Brain microvascular endothelial cell (primary cell): ENCODE measurements around the gene RNLS.

ENCODE experiments used
- DNase-seq: peaks from one replicate; pipeline ENCODE4 v3.0.0-alpha.2; 2020
- H3K27ac ChIP-seq: fragments of 250-450 bp; sonication (Bioruptor Pico); 2 replicates; pipeline ENCODE4 v1.5.1; 2020; ENCODE audit warnings: mild to moderate bottlenecking, moderate library complexity
- H3K27me3 ChIP-seq: fragments of 250-450 bp; sonication (Bioruptor Pico); replicated peaks from 2 replicates; pipeline ENCODE4 v1.5.1; 2020; ENCODE audit warnings: mild to moderate bottlenecking
- H3K36me3 ChIP-seq: fragments of 250-450 bp; sonication (Bioruptor Pico); replicated peaks from 2 replicates; pipeline ENCODE4 v1.5.1; 2020; ENCODE audit warnings: mild to moderate bottlenecking
- H3K4me3 ChIP-seq: 2 replicates; pipeline ENCODE4 v1.5.1; 2011; ENCODE audit warnings: low read depth, mild to moderate bottlenecking, control low read depth, low read length, moderate library complexity
- in situ Hi-C: cut with HindIII; loops from 2 replicates; pipeline ENCODE4 v1.10.0; 2017; ENCODE audit warnings: low sequenced_read_pairs, low pct_ligation_motif_present
- TF ChIP-seq, protein P1 (sequence below): IDR thresholded peaks from 2 replicates; pipeline ENCODE4 v1.5.1; 2011; ENCODE audit warnings: low read depth, mild to moderate bottlenecking, moderate library complexity, low read length, control low read depth, inconsistent platforms; ENCODE audit errors: missing control alignments

The RNLS gene

DNA sequence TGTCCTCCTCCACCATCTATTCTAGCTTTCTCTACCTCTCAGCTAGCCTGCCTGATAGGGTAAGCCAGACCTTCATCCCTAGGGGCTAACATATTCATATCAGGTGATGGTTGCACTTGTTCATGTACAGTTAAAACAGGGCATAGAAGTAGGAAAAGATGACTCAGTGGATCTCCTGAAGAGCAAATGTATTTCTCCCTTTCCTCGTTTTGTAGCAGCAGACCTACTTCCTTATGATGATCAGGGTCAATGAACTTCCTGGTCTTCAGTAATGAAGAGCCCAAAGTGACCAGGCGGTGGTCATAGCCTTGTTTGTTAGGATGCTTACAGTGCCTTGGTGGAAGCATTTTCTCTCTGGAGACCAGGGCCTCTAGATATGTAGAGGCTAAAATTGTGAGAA, 9.8 kb upstream of the RNLS start:
- no peaks in the 10 kb centered on the region for H3K27me3 ChIP-seq
- H3K27ac ChIP-seq, result no peak overlapping the region
- TF ChIP-seq, protein P1, sequence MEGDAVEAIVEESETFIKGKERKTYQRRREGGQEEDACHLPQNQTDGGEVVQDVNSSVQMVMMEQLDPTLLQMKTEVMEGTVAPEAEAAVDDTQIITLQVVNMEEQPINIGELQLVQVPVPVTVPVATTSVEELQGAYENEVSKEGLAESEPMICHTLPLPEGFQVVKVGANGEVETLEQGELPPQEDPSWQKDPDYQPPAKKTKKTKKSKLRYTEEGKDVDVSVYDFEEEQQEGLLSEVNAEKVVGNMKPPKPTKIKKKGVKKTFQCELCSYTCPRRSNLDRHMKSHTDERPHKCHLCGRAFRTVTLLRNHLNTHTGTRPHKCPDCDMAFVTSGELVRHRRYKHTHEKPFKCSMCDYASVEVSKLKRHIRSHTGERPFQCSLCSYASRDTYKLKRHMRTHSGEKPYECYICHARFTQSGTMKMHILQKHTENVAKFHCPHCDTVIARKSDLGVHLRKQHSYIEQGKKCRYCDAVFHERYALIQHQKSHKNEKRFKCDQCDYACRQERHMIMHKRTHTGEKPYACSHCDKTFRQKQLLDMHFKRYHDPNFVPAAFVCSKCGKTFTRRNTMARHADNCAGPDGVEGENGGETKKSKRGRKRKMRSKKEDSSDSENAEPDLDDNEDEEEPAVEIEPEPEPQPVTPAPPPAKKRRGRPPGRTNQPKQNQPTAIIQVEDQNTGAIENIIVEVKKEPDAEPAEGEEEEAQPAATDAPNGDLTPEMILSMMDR, result no peak
- in situ Hi-C loops, result no loop called here
- no peaks in the 10 kb centered on the region for H3K36me3 ChIP-seq
- no peak for DNase-seq
- no peak overlapping the region for H3K4me3 ChIP-seq

DNA sequence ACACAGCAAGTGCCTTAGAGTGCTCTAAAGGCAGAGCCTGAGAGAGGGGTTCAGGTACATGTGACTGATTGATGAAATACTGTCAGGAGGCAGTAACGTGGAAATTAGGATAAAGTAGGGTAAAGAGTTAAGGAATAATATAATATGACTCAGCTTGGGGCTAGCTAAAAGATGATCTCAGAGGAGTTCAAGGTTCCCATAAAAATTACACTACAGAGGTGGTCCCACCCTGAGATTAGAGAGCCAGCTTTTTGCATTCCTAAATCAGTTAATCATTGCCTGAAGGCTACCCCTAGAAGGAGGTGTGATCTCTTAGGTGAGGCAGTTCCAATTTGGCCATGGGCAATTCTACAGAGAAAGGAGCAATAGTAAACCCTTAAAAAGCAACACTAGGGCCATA, 9.3 kb upstream of the RNLS start:
- Histone ChIP-seq H3K27me3 (no peaks in the 10 kb centered on the region), H3K36me3 (no peaks in the 10 kb centered on the region), H3K4me3 (no peak overlapping the region), H3K27ac (no peak overlapping the region)
- in situ Hi-C loops, result no loop called here
- TF ChIP-seq, protein P1, result no peak
- DNase-seq, result no peak

DNA sequence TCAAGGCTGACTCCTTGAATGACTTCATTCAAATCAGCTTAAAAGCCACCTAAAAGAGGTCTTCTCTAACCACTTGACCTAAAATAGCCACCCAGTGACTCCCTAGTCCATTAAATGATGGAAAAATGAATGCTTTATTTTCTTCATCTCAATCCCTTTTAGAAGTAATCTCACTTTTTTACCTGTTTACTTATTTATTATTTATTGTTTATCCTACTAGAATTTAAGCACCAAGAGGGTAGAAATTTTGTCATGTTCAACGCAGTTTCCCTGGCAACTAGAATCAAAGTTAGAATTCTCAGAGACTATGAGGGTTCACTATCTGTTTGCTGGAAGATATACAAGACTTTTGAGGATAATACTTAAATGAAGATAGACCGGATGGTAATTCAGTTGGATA, 3.3 kb upstream of the RNLS start, which contains the start of gene LIPJ:
LIPJ (plus strand) TSS at position 301 of the 400 bp plus-strand sequence. CDS start 3,926 bp downstream, outside the sequence.
- Histone ChIP-seq H3K27me3 (no peaks in the 10 kb centered on the region), H3K27ac (no peak within 1 kb of the TSS), H3K4me3 (no peak within 1 kb of the TSS), H3K36me3 (no peaks in the 10 kb centered on the region)
- no peak for DNase-seq
- in situ Hi-C loops, result no loop called here
- TF ChIP-seq, protein P1, result no peak

DNA sequence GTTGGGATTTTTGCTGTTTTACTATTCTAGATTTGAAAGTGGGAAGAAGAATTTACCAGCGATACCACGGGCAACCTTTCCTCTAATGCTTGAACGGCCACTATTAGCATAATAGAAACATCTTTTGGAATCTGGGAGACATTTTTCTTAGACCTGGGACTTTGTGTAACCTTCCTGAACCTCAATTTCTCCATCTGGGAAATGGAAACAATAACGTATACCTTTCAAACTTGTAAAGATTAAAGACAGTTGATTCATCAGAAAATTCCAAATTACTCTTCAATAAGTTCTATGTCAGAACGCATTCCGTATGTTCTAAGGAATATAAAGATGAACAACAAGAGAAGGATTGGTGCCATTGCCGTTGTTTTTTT, 453 bp upstream of the RNLS start:
- no peaks in the 10 kb centered on the region for H3K27me3 ChIP-seq
- H3K4me3 ChIP-seq, result peak overlapping the region; percentile 70
- TF ChIP-seq, protein P1, result no peak
- no peak overlapping the region for H3K27ac ChIP-seq
- no peaks in the 10 kb centered on the region for H3K36me3 ChIP-seq
- in situ Hi-C loops, result no loop called here
- no peak for DNase-seq

DNA sequence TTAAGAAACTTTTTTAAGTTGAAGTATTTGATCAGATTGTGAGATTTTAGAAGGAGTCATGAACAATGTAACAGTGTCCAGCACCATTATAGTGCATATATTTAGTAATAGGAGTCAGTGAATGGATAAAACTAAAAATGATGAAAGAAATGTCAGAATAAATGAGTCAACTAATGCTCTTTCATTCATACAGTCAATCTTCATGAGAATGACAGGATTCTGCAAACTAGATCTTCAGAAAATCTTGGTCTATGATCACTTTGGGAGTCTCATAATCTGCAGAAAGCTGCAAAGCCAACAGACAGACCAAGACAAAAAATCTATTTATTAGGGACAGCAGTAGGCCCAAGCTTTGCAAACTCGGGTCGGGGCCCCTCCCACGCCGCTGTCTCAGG, 710 bp downstream of the RNLS start:
- no peak overlapping the region for H3K27ac ChIP-seq
- H3K4me3 ChIP-seq, result peak overlapping the region; percentile 70
- in situ Hi-C loops, result no loop called here

DNA sequence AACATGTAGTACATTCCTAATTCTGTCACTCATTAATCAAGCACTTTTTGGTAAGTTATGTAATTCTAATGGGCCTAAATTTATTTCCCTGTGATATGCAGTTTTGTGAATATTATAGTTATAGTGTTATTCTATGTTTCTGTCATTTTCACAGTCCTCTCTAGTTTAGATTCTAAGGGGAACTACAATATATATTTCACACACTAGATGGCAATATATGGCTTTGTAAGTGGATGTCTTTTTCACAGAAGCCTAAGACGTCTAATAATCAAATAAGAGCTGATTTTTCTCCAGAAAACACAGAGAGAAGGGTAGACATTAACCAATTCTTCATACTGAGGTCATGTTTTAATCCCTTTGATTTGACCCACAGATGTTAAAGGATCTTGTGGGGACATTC, 18.0 kb downstream of the RNLS start:
- no peak overlapping the region for H3K4me3 ChIP-seq
- TF ChIP-seq, protein P1, result no peak
- no peak for DNase-seq
- no peak overlapping the region for H3K27ac ChIP-seq
- H3K27me3 ChIP-seq, result no peaks in the 10 kb centered on the region
- in situ Hi-C loops, result loop anchor here (25.0 kb wide), 1 partner anchor 703 kb away; the partner anchor contains the start of genes KLLN and PTEN
- no peaks in the 10 kb centered on the region for H3K36me3 ChIP-seq

More for the DNA sequence above, 710 bp downstream of the RNLS start:
- Histone ChIP-seq H3K36me3 (no peaks in the 10 kb centered on the region), H3K27me3 (no peaks in the 10 kb centered on the region)
- no peak for DNase-seq
- TF ChIP-seq, protein P1, result no peak
